GM19452 (cell line): ENCODE measurements around the gene LPIN3.

Experiments
- ATAC-seq: cut with Tn5 transposase; IDR thresholded peaks from one replicate; pipeline ENCODE4 v1.9.1; 2021; ENCODE audit not compliant: unreplicated experiment

LPIN3 gene

GRCh38 chr20:41318271-41318649 lies 22.4 kb upstream of the LPIN3 start:
- no peak for ATAC-seq

DNA sequence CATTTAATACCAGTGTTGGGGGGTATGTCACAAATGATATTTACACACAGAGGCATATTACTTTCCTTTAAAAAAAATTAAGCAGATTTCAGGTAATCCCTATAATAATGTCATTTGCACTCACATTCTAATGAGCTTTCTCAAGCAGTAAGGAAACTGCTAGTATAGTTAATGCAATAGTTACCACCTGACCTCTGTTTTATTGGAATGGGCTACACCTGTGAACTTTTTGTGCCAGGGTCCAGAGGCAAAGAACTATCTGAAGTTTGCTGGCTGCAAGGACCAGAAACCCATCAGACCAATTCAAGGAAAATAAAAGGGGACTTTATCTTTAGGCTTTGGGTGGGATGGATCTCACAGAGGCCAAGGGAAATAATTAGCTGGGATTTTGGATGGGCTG lies 20.2 kb upstream of the LPIN3 start:
- no peak for ATAC-seq

GRCh38 chr20:41320976-41321375 lies 19.6 kb upstream of the LPIN3 start:
- no peak for ATAC-seq

DNA sequence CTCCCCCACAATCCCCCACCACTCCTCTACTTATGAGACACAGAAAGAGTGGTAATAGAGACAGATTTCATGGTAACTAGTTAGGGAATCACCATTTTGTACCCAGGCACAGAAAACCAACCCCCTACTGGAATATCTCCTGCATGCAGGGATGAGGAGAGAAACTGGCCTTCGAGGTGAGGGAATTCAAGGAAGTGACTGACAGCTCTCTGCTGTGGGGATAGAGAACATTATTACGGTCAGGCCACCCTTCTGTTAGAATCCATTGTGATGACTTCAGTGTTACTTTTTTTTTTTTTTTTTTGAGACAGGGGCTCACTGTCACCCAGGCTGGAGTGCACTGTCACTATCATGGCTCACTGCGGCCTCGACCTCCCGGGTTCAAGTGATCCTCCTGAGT lies 13.4 kb upstream of the LPIN3 start:
- no peak for ATAC-seq

GRCh38 chr20:41329435-41330342 lies 10.9 kb upstream of the LPIN3 start:
- peak; percentile 79 for ATAC-seq

- no peak for ATAC-seq
These were observed 10.3 kb upstream of the LPIN3 start for GRCh38 chr20:41330343-41330720.

- no peak for ATAC-seq
These were observed 9.7 kb upstream of the LPIN3 start for GRCh38 chr20:41330941-41331340.

- no peak for ATAC-seq
These were observed 8.9 kb upstream of the LPIN3 start for GRCh38 chr20:41331731-41332130.

DNA sequence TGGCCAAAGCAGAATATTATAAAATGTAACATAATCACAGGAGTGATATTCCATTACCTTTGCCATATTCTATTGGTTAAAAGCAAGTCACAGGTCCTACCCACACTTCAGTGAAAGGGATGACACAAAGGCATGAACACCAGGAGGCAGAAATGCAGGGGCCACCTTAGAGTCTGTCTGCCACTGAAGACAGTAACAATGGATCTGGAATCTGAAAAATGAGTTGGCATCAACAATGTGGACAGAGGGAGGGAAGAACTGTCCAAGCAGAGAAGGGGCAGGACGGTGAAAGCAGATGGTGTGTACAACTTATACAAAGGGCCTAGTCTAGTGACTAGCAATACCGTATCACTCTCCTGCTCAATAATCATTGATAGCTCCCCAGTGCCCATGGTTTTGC lies 6.6 kb upstream of the LPIN3 start:
- no peak for ATAC-seq

GRCh38 chr20:41334443-41335421 lies 5.9 kb upstream of the LPIN3 start:
- no peak for ATAC-seq

- ATAC-seq, result no peak
These were observed 5.0 kb upstream of the LPIN3 start for GRCh38 chr20:41335591-41335990.

GRCh38 chr20:41336711-41337492 lies 3.7 kb upstream of the LPIN3 start:
- no peak for ATAC-seq

DNA sequence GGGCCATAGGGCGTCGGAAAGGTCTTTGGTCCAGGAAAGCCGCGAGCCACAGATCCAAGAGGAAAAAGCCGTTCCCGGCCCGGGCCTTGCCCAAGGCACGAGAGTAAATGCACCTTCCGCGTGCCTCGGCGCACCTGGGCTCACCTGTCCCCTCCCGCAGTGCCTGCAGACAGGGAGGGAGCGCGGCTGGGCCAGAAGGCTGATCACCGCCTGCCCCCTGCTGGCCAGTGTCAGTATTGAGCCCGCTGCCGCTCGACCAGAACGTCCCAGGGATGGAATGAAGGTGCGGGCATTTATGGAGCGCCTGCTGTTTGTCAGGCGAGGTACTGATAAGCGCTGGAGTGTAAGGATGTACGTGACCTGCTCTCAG lies 679 bp upstream of the LPIN3 start:
- ATAC-seq, result peak; percentile 78

DNA sequence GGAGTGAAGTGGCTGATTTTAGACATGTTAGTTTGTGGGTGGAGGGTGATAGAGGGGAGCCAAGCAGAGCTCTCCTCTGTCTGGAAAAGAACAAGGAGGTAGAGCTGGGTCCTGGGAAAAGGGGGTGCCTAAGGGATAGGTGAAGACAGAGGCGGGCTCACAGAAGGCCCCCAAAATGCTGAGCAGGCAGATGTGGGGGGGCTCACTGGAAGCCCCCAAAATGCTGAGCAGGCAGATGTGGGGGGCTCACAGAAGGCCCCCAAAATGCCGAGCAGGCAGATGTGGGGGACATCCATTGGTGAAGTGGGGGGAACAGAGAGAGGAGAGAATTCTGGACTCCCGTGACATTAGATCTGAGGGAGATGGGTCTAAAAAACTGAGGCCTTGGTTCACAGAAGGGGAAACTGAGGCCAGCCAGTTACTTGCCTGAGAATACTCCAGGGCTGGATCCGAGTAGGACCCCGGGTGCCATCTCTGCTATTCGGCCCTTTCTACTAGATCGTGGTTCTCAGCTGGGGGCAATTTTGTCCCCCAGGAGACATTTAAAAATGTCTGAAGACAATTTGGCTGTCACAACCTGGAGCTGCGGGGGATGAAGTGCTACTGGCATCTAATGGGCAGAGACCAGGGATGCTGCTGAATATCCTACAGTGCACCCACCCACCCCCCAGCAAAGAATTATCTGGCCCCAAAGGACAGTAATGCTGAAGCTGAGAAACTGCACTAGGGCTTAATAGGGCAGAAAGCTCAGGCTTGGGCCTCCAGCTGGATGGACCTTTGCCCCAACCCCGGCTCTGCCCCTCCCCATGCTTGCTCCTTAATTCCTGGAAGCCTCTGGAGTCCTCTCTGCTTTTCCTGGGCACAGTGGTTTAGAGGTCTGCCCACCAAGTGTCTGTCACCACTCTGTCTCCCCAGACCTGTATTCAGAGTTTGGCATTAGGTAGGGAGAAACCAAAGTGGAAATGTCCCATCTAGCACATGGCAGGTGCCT lies 2.1 kb downstream of the LPIN3 start:
- no peak for ATAC-seq

GRCh38 chr20:41344477-41344876 lies 3.9 kb downstream of the LPIN3 start:
- ATAC-seq, result no peak

- ATAC-seq, result no peak
These were observed 4.5 kb downstream of the LPIN3 start for GRCh38 chr20:41344938-41345728.

- no peak for ATAC-seq
These were observed 5.1 kb downstream of the LPIN3 start for GRCh38 chr20:41345729-41346067.

DNA sequence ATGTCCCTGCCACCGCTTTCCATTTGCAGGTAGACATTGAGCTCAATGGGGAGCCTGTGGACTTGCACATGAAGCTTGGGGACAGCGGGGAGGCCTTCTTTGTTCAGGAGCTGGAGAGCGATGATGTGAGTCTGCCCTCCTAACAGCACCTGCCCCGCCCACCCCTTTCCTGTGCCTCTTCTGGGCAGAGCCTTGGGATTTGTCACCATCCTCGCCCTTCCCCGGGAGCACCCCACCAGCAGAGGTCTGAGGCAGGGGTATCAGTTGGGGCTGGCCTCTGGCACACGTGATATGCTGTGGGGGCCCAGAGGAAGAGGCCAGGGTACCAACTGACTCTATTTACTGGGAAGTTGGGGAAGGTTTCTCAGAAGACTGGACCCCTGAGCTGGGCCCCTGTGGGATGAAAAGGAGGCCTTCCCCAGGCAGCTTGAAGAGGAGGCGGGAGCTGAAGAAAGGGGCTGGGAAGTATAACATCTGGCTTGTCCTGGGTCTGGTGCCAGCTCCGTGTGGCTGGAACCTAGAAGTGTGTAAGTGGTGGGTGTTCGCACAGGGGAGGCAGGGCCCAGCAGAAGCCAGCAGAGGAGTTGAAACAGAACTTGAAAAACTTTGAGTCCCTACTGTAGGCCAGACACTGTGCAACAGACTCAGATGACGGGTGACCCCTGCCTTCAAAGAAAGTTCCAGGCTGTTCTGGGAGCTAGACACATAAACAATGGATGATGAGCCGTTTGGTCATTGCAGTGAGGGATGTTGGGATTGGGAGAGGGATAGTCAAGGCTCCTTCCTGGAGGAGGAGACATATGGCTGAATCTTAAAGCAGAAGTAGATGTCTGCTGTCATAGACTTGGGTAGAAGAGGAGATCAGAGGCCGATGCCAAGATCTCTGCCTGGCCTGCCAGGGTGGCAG lies 7.2 kb downstream of the LPIN3 start:
- ATAC-seq, result no peak
